HEK293T (cell line): ENCODE data around the gene HOXA6.

ENCODE experiments used
- CTCF ChIA-PET: fragments of 350-600 bp; formaldehyde crosslinking; extraction: SDS; loops from one replicate; lab custom pipeline; 2021; ENCODE audit warnings: antibody characterized with exemption, inconsistent platforms; lab: Yijun Ruan, JAX
- POLR2A ChIA-PET: fragments of 350-600 bp; formaldehyde crosslinking; extraction: SDS; loops from one replicate; lab custom pipeline; 2020; ENCODE audit warnings: antibody characterized with exemption, inconsistent platforms; lab: Yijun Ruan, JAX
- DNase-seq: peaks from one replicate; pipeline ENCODE4 v3.0.0; 2012; ENCODE audit warnings: mixed read lengths; ENCODE audit errors: extremely low spot score
- ARNT ChIP-seq: fragments of 450-650 bp; IDR thresholded peaks from 2 replicates; pipeline ENCODE4 v1.6.1; 2017; ENCODE audit warnings: mild to moderate bottlenecking
- BHLHE40 ChIP-seq: fragments of 450-650 bp; IDR thresholded peaks from 2 replicates; pipeline ENCODE4 v1.6.1; 2016; ENCODE audit warnings: mild to moderate bottlenecking, moderate library complexity, borderline replicate concordance
- CTBP1 ChIP-seq: fragments of 450-650 bp; IDR thresholded peaks from 2 replicates; pipeline ENCODE4 v1.6.1; 2016; ENCODE audit warnings: borderline replicate concordance
- ELF4 ChIP-seq: fragments of 450-650 bp; IDR thresholded peaks from 2 replicates; pipeline ENCODE4 v1.6.1; 2017; ENCODE audit warnings: antibody characterized with exemption
- FOXA1 ChIP-seq: fragments of 450-650 bp; IDR thresholded peaks from 2 replicates; pipeline ENCODE4 v1.6.1; 2016; ENCODE audit warnings: mild to moderate bottlenecking
- FOXK2 ChIP-seq: fragments of 450-650 bp; IDR thresholded peaks from 2 replicates; pipeline ENCODE4 v1.6.1; 2016; ENCODE audit warnings: mild to moderate bottlenecking
- FOXM1 ChIP-seq: fragments of 450-650 bp; IDR thresholded peaks from 2 replicates; pipeline ENCODE4 v1.6.1; 2017; ENCODE audit warnings: mild to moderate bottlenecking, borderline replicate concordance
- HDGF ChIP-seq: fragments of 450-650 bp; IDR thresholded peaks from 2 replicates; pipeline ENCODE4 v1.6.1; 2017; ENCODE audit warnings: antibody characterized with exemption, borderline replicate concordance
- L3MBTL2 ChIP-seq: fragments of 450-650 bp; conservative IDR thresholded peaks from 2 replicates; pipeline ENCODE4 v1.6.1; 2016; ENCODE audit warnings: mild to moderate bottlenecking
- LEF1 ChIP-seq: fragments of 450-650 bp; IDR thresholded peaks from 2 replicates; pipeline ENCODE4 v1.6.1; 2017; ENCODE audit warnings: mild to moderate bottlenecking, borderline replicate concordance
- NFRKB ChIP-seq: fragments of 450-650 bp; IDR thresholded peaks from 2 replicates; pipeline ENCODE4 v1.6.1; 2016; ENCODE audit warnings: mild to moderate bottlenecking, moderate library complexity
- SP1 ChIP-seq: fragments of 450-650 bp; IDR thresholded peaks from 2 replicates; pipeline ENCODE4 v1.6.1; 2017
- SUZ12 ChIP-seq: fragments of 450-650 bp; IDR thresholded peaks from 2 replicates; pipeline ENCODE4 v1.6.1; 2016; ENCODE audit warnings: mild to moderate bottlenecking
- TARDBP ChIP-seq: fragments of 450-650 bp; IDR thresholded peaks from 2 replicates; pipeline ENCODE4 v1.6.1; 2016
- ZNF384 ChIP-seq: fragments of 450-650 bp; IDR thresholded peaks from 2 replicates; pipeline ENCODE4 v1.6.1; 2016
- TF ChIP-seq, protein P1 (sequence below): fragments of 450-650 bp; IDR thresholded peaks from 2 replicates; pipeline ENCODE4 v1.6.1; 2016

HOXA6 gene

DNA sequence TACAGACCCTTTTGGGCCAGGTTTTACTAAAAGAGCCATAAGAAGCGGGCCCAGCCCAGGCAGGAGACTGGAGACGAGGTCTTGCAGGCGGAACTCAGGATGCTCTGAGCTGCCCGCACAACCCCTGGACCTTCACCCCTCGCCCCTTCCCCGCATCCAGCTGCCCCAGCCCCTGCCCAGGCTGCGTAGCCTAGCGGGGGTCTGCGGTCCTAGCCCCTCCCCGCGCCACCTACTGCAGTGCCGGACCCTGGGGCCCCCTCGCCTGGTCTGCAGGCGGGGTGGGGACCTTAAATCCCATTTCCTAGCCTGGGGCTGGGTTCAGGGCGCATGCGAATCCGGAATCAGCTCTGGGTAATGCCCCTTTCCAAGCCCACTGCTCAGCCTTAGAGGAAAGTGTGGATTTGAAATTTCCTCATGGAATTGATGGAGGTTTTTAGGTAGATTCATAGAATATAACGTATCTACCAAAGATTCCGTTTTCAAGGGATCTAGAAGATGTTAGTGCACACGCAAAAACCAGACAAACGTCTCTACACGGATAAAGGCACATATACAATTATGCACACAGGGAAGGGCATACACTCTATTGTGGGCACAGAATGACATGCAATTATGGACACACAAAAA is 5.4 kb upstream of the HOXA6 start:
- ChIA-PET CTCF (interaction anchor here (0.6 to 2.6 kb wide), 6 partner anchors 9 to 1314 kb away, joined by 3 to 10 read pairs (median 3); partner anchors contain the start of gene HOXA5), POLR2A (interaction anchor here (0.7 to 17.5 kb wide), 19 partner anchors 9 to 957 kb away, joined by 3 to 367 read pairs (median 7); partner anchors contain the start of genes CBX3, HOXA10, HOXA11 and HOXA5)
- no peak for DNase-seq
- TF ChIP-seq SUZ12 (no peak), TARDBP (no peak), LEF1 (no peak), BHLHE40 (no peak), ARNT (no peak), FOXK2 (no peak), CTBP1 (no peak), FOXM1 (no peak), L3MBTL2 (no peak), HDGF (no peak), NFRKB (no peak), ZNF384 (no peak), SP1 (no peak), FOXA1 (no peak), ELF4 (no peak)
- TF ChIP-seq, protein P1, sequence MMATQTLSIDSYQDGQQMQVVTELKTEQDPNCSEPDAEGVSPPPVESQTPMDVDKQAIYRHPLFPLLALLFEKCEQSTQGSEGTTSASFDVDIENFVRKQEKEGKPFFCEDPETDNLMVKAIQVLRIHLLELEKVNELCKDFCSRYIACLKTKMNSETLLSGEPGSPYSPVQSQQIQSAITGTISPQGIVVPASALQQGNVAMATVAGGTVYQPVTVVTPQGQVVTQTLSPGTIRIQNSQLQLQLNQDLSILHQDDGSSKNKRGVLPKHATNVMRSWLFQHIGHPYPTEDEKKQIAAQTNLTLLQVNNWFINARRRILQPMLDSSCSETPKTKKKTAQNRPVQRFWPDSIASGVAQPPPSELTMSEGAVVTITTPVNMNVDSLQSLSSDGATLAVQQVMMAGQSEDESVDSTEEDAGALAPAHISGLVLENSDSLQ, result no peak

DNA sequence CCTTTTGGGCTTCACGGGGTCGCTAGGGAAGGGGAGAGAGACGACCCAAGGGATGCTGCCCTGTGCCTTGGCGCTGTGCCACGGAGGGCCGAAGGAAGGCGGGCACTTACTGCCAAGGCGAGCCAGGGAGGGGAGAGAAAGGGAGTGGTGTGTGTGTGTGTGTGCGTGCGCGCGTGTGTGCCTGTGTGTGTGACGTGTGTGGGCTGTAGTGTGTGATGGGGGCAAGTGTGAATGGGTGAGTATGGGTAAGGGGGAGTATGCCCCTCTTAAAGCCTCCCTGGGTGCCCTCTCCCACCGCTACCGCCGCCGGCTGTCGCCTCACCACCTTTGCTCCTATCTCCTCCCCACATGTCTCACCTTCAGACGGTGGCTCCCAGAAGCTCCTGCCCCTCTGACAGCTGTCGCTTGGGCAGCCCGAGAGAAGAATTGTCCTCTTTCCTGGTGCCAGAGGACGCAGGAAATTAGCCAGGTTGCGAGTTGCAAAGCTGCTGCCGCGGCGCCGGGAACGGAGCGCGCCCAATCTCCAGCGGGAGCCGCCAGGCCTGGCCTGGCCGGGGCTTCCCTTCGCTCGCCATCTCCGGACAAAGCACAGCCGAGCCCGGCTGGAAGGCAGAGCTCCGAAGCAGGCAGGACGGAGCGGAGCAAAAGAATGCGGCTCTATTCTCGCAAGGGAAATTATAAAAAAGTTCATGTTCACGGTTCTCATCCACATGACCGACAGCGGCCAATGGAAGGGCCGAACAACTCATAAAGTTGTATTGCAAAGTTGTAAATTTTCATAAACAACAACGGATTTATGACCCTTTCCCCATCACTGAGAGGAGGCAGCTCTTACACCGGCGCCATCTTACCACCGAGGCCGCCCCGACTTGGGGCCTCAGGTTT is 4.6 kb upstream of the HOXA6 start, which contains the start of gene HOXA3:
TSS of gene HOXA3 (minus strand) at position 653 of the 885 bp plus-strand sequence. CDS start 41,943 bp downstream, outside the sequence.
- ChIA-PET CTCF (interaction anchor here (0.6 to 2.6 kb wide), 6 partner anchors 8 to 1313 kb away, joined by 3 to 10 read pairs (median 4); partner anchors contain the start of gene HOXA5), POLR2A (interaction anchor here (0.7 to 17.5 kb wide), 23 partner anchors 9 to 956 kb away, joined by 3 to 367 read pairs (median 7); partner anchors contain the start of genes CBX3, HOXA1, HOXA10 and HOXA11)
- peak; percentile 62 for DNase-seq
- TF ChIP-seq FOXK2 (no peak), CTBP1 (peak; percentile 70; the same call in 1 of the 2 replicates), L3MBTL2 (no peak), NFRKB (no peak), SP1 (no peak), SUZ12 (no peak), HDGF (no peak), ARNT (no peak), LEF1 (no peak), ELF4 (peak; percentile 94), ZNF384 (no peak), BHLHE40 (no peak), TARDBP (no peak), FOXM1 (no peak), FOXA1 (no peak)
- TF ChIP-seq, protein P1, result peak; percentile 94

DNA sequence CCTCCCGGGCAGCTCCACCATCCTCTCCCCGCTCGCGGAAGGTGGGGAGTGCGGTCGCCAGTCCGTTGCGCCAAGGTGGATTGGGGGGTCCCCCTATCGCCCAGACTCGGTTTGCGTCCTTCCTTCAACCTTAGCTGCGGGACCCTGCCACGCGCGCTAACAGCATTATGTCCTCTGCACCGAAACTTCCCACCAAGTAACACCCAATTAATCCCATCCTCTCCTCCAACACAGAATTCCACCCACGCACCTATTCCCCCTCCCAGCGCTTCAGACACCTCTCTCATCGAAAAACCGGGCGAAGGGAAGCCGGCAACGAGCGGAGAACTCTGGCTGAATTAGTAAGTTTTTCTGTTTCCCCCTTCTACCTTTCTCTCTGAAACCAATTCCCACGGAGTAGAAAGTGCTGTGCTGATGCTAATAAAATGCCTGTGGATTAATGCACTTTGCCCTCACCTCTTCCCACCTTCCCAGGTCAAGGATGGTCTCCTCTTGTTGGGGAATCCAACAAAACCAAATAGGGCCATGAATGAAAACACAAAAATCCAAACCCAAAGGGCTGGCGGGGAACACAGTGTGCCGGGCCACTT is 3.9 kb upstream of the HOXA6 start:
- ChIA-PET POLR2A (interaction anchor here (0.6 to 17.5 kb wide), 14 partner anchors 8 to 954 kb away, joined by 3 to 367 read pairs (median 6); partner anchors contain the start of genes HOXA1, HOXA10 and HOXA11), CTCF (interaction anchor here (0.6 to 1.7 kb wide), 4 partner anchors 8 to 459 kb away, joined by 3 to 5 read pairs (median 4); no protein-coding TSS in a partner anchor)
- TF ChIP-seq SUZ12 (no peak), BHLHE40 (no peak), FOXA1 (no peak), TARDBP (no peak), LEF1 (no peak), HDGF (no peak), NFRKB (no peak), CTBP1 (no peak), ZNF384 (no peak)
- TF ChIP-seq, protein P1, result no peak
- no peak for DNase-seq

DNA sequence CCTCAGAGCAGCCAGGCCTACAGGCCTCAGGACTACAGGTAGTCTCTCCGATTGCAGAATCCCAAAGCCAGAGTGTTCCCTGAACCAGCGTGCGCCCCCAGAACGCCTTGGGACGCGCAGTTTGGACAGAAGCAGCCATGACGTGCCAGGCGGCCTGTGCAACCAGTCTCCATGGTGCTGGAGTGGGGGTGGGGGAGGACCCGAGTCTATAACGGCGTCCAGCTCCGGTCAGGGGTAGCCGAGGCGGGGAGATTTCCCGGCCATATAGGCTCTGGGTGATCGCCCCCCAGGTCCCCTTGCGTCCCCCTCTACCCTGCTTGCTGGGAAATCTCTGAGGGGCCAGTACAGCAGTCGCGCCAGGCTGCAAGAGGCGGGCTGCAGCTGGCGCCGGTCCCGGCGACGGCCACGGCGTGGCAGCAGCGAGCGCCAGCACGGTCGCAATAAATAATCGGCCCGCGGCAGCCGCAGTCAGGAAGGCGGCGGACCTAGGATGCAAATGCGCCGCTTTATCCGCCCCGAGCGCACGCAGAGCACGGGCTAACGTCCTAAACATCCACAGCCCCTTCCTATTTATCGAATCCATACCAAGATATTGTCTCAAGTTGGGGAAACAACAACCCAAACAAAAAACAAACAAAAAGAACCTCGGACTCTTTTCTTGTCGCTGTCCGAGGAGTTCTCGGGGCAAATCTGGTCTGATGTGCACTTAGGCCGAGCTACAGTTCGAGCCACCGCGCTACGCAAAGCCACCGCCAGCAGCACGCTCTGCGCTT is 3.2 kb upstream of the HOXA6 start:
- TF ChIP-seq BHLHE40 (no peak), L3MBTL2 (no peak), ZNF384 (no peak), HDGF (0 out of 2 replicates have a peak, but pooled peaks have one; percentile 34), SP1 (no peak)
- TF ChIP-seq, protein P1, result peak; percentile 96
- POLR2A ChIA-PET, result interaction anchor here (0.6 to 17.5 kb wide), 18 partner anchors 8 to 956 kb away, joined by 3 to 367 read pairs (median 4); partner anchors contain the start of genes HOXA1, HOXA10, HOXA11 and HOXA4
- no peak for DNase-seq
- CTCF ChIA-PET, result interaction anchor here (0.6 to 2.0 kb wide), 7 partner anchors 9 to 459 kb away, joined by 3 to 10 read pairs (median 3); no protein-coding TSS in a partner anchor
